ENCODE results near the gene MAGEA9B. TPM values are rescaled to one million over a fixed set of nuclear protein-coding genes. Genes with fewer than 3 reads are reported as not detected.
"Not testable (repeated sequence)": the region's sequence is repeated elsewhere in the genome, so short reads cannot be mapped to it uniquely, and the experiment has no call there.

MAGEA9B gene
- total RNA-seq, 1 donor from 2014 or later = not detected

DNA sequence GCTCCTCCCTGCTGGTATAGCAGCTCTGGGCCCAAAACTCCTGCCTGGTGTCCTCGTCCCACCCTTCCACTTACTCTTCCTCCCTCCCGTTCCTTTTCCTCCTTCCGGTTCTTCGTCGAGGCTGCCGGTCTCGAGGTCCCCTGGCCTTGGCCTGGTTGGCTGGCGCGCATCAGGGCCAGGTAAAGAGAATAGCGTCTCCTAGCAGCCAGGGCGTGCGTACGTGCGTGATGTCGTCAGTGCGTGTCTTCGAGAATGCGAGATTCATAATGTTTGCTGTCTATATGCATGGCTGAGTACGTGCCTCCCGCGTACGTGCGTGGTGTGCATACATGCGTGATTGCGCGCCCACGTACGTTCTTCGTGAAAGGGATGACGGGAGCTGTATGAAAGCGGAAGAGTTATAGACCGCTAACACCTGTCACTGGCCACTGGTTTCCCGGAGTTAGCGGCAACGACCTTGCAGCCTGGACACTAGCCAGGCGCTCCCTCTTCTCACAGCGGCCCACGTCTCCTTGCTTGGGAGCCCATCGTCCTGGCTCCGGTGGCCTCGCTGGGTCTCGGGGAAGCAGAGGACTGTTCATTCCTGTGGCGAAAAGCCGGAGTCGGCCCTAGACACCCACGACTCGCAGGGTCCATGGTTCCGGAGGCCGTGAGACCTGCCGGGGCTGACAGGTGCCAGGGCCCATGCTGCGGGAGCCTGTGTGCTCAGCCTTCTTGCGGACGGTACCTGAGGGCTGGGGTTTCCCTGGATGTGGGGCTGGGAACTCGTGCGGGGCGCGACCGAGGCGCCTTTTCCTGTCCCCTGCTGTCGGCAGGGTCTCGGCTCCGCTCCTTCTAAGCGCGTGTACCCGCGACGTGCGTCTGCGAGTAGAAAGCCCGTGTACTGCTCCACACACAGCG is 46.4 kb downstream of the MAGEA9B start, which contains the start of gene EOLA1:
Gene EOLA1 (plus strand): TSS at position 392 of the 900 bp plus-strand sequence. CDS start 4,619 bp downstream, outside the sequence.
- TF ChIP-seq, protein P1, sequence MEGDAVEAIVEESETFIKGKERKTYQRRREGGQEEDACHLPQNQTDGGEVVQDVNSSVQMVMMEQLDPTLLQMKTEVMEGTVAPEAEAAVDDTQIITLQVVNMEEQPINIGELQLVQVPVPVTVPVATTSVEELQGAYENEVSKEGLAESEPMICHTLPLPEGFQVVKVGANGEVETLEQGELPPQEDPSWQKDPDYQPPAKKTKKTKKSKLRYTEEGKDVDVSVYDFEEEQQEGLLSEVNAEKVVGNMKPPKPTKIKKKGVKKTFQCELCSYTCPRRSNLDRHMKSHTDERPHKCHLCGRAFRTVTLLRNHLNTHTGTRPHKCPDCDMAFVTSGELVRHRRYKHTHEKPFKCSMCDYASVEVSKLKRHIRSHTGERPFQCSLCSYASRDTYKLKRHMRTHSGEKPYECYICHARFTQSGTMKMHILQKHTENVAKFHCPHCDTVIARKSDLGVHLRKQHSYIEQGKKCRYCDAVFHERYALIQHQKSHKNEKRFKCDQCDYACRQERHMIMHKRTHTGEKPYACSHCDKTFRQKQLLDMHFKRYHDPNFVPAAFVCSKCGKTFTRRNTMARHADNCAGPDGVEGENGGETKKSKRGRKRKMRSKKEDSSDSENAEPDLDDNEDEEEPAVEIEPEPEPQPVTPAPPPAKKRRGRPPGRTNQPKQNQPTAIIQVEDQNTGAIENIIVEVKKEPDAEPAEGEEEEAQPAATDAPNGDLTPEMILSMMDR (conservative IDR thresholded peaks at IDR 0.05; ENCODE audit: low read depth, low read length) = no peak
- peak within 1 kb of the TSS; percentile 78 for H3K4me3 ChIP-seq (ENCODE audit: low read depth, low read length)
- peak; percentile 78 for DNase-seq (ENCODE audit: low read depth)

DNA sequence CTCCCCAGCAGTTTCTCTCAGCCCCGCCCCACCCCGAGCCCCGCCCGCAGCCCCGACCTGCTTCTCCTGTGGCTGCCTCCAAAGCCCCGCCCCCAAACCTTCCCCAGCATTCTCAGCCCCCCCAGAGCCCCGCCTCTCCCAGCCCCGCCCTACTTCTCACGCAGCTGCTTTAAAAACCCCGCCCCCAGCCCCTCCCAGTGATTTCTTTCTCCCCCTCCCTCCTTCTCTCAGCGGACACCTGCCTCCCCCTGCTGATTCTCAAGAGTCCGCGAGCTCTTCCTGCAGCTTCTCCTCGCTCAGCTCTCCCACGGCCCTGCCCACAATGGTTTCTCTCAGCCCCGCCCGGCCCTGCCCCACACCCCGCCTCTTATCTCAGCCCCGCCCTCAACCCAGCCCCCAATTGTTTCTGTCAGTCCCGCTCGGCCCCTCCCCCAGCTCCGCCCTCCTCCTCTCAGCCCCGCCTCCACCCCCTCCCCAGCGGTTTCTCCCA is 47.1 kb downstream of the MAGEA9B start:
- H3K4me3 ChIP-seq (ENCODE audit: low read depth, low read length) = peak overlapping the region; percentile 78
- DNase-seq (ENCODE audit: low read depth) = no peak
- TF ChIP-seq, protein P1 (conservative IDR thresholded peaks at IDR 0.05; ENCODE audit: low read depth, low read length) = no peak

DNA sequence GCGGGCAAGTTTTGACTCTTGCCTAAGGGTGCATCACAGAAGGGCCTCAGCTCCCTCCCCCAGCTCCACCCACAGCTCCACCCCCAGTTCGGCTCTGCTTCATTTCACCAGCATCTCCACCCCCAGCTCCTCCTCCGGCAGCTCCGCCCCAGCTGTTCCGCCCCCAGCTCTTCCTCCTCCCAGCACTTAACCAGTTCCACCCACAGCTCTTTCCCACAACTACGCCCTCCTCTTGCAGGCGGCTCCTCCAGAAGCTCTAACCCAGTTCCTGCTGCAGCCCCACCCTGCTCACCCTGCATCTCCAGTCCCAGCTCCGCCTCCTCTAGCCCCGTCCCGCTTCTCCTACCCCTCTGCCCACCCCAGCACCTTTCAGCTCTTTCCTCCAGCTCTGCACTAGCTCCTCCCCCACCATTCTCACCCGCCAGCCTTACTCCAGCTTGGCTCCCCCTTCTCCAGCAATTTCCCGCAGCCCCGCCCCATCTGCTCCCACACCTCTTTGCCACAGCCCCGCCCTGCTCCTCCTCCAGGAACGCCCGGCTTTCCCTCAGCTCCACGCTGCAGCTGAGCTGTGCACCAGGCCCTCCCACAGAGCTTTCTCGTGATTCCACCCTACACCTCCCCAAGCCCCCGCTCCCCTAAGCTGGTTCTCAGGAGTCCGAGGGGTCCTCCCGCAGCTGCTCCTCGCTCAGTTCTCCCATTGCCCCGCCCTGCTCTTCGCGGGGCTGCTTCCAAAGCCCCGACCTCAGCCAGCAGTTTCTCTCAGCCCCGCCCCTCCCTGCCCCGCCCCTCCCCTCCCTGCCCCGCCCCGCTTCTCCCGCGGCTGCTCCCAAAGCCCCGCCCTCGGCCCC is 47.8 kb downstream of the MAGEA9B start:
- TF ChIP-seq, protein P1 (conservative IDR thresholded peaks at IDR 0.05; ENCODE audit: low read depth, low read length) = no peak
- peak overlapping the region; percentile 59 for H3K4me3 ChIP-seq (ENCODE audit: low read depth, low read length)
- DNase-seq (ENCODE audit: low read depth) = no peak

DNA sequence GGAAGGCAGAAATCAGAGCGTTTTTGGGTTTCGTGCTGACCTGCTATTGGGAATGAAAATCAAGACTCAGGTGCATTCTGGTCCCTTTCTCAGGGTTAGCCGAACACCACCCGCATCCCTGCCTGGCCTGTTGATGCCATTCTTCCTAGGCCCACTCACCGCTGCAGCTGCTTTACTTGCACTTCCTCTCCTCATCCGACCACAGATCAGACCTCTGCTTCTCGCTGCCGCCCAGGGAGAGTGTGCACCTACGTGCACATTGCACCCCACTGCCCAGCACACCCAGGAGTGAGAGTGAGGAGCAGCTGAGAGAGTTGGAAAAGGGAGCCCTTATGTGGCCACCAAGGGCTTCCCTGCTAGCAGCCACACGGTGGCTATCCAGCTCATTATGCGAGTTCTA is 49.8 kb downstream of the MAGEA9B start:
- not testable (repeated sequence) for H3K4me3 ChIP-seq (ENCODE audit: low read depth, low read length); DNase-seq (ENCODE audit: low read depth)

DNA sequence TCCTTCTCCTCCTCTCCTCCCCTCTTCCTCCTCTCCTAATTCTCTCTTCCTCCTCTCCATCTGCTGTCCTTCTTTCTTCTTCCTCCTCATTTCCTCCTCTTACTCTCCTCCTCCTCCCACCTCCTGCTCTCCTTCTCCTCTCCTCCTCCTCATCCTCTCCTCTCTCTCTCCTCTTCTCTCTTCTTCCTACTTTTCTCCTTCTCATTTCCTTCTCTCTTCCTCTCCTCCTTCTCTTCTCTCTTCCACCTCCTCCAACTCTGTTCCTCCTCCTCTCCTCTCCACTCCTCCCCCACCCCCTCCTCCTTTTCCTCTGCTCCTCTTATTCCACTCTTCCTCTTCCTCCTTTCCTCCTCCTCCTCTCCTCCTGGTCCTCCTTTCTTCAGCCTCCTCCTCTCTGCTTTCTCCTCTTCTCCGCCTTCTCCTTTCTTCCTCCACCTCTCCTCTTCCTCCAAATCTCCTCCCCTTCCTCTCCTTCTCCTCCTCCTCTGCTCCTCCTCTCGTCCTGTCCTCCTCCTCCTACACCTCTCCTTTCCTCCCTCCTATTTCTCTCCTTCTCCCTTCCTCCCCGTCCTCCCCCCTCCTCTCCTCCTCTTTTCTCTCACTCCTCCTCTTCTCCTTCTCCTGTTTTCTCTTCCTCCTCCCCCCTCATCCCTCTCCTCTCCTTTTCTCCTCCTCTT is 52.2 kb downstream of the MAGEA9B start:
- H3K4me3 ChIP-seq (ENCODE audit: low read depth, low read length); DNase-seq (ENCODE audit: low read depth): not testable (repeated sequence)

DNA sequence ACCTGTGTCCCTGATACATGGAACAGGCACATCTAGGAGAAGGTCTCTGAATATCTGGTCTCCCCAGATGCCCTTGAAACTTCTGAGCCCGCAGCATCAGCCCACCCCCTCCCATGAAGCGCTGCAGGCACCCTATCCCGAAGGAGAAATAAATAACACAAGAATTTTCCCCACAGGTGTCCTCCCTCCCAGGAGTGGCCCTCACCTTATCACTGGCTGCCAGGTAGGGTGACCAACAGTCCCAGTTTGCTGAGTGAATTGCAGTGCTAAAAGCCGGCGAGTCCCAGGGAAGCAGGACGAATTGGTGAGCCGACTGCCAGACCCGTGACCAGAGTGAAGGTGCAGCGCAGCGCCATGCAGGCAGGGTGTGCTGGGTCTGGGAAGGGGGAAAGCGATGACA is 53.3 kb downstream of the MAGEA9B start:
- not testable (repeated sequence) for H3K4me3 ChIP-seq (ENCODE audit: low read depth, low read length); DNase-seq (ENCODE audit: low read depth)

DNA sequence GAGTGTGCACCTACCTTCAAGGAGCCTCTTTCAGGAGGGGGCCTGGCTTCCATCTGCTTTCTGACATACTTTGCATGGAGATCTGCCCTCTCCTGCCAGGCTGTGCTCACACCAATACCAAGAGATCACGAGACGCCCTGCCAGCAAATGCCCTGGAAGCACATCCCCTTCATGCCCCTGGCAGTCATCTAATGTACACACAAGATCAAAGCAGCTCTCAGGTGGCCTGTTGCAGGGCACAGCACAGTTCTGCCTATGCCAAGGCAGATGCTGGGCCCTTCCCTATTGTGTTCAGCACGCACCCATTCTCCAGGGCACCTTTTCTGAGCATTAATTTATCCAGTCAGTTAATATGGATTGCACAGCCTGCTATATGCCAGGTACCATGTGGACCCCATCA is 54.4 kb downstream of the MAGEA9B start:
- not testable (repeated sequence) for H3K4me3 ChIP-seq (ENCODE audit: low read depth, low read length); DNase-seq (ENCODE audit: low read depth)

Other genes starting within 250 kb of the MAGEA9B start
- gene IDS, start 82.2 kb downstream of the MAGEA9B start, total RNA-seq = 37.0 and 54.0 TPM in 2 replicates
- gene EOLA1, start 46.4 kb downstream of the MAGEA9B start, total RNA-seq = 6.5 and 9.2 TPM in 2 replicates
- not detected in 2 replicates for gene HSFX3, start 37.5 kb downstream of the MAGEA9B start, total RNA-seq
- not detected in 2 replicates for gene HSFX2, start 7.9 kb upstream of the MAGEA9B start, total RNA-seq
- 11.0 and 15.6 TPM in 2 replicates for gene TMEM185A, start 44.3 kb upstream of the MAGEA9B start, total RNA-seq
- not detected in 2 replicates for gene MAGEA11, start 124.6 kb upstream of the MAGEA9B start, total RNA-seq
- 0.51 TPM in 1 of 2 replicates, not detected in the other for gene HSFX1, start 186.6 kb upstream of the MAGEA9B start, total RNA-seq
- gene MAGEA9, start 194.5 kb upstream of the MAGEA9B start, total RNA-seq = not detected in 2 replicates

Data from epithelial cell of proximal tubule (primary cell).